Gastroesophageal sphincter (tissue), 3 donors: ENCODE results near the gene LMCD1.

Source experiments
- EP300 ChIP-seq: sonication (generic); formaldehyde crosslinking; IDR thresholded peaks from one replicate; pipeline ENCODE4 v1.6.1; 2017; ENCODE audit warnings: antibody characterized with exemption, mild to moderate bottlenecking
- POLR2A ChIP-seq, 2 donors: fragments of 450-650 bp; IDR thresholded peaks; one replicate each; pipeline ENCODE4 v1.6.1; 2017; ENCODE audit warnings: antibody characterized with exemption in 2 of 2, mild to moderate bottlenecking in 2 of 2, moderate library complexity in 1 of 2
- POLR2AphosphoS5 ChIP-seq: sonication (generic); formaldehyde crosslinking; IDR thresholded peaks from one replicate; pipeline ENCODE4 v1.6.1; 2017; ENCODE audit warnings: antibody characterized with exemption
- TF ChIP-seq, protein P1 (sequence below), 4 experiments: fragments of 200-600 bp in 2 of 4; fragments of 450-650 bp in 2 of 4; sonication (generic) in 1 of 4; IDR thresholded peaks; one replicate each; pipeline ENCODE4 v1.5.1; 2017 to 2019; ENCODE audit warnings: antibody characterized with exemption in 4 of 4, mild to moderate bottlenecking in 2 of 4, moderate library complexity in 2 of 4

DNA sequence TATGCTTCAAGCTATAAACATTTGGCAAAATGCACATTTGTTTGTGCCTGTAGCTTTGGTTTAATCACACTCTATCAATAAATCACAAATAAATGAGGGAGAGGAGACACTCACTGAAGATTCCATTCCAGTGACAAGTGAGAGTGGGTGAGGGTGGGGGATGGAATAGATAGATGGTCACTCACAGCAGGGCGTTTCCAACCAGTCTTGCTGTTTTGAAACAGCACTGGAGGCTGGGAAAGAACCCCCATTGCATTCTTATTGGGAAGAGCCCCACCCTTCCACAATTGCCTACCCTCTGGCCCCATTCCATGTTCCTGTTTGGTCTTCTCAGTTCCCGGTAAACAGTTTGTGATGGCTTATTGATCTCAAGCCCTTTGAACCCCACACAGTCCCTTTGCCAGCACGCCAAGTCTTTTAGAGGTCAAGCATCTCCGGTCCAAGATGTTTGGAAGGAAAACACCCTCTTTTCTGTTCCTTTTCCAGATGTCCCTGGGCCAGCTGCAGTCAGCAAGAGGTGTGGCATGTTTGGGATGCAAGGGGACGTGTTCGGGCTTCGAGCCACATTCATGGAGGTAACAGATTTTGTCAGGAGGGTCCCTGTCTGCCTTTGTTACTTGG lies 30.7 kb downstream of the LMCD1 start:
- TF ChIP-seq POLR2A (IDR thresholded peaks at IDR 0.05): no peak
- TF ChIP-seq, protein P1, sequence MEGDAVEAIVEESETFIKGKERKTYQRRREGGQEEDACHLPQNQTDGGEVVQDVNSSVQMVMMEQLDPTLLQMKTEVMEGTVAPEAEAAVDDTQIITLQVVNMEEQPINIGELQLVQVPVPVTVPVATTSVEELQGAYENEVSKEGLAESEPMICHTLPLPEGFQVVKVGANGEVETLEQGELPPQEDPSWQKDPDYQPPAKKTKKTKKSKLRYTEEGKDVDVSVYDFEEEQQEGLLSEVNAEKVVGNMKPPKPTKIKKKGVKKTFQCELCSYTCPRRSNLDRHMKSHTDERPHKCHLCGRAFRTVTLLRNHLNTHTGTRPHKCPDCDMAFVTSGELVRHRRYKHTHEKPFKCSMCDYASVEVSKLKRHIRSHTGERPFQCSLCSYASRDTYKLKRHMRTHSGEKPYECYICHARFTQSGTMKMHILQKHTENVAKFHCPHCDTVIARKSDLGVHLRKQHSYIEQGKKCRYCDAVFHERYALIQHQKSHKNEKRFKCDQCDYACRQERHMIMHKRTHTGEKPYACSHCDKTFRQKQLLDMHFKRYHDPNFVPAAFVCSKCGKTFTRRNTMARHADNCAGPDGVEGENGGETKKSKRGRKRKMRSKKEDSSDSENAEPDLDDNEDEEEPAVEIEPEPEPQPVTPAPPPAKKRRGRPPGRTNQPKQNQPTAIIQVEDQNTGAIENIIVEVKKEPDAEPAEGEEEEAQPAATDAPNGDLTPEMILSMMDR (IDR thresholded peaks at IDR 0.05): no peak
- no peak for TF ChIP-seq EP300
- TF ChIP-seq POLR2AphosphoS5: no peak
